Kidney tubule cell (primary cell): Measurements from ENCODE around the gene PRXL2B.
"Not testable (repeated sequence)": the region's sequence is repeated elsewhere in the genome, so short reads cannot be mapped to it uniquely, and the experiment has no call there.

Experiments
- DNase-seq: peaks from one replicate; pipeline ENCODE4 v3.0.0-alpha.2; 2018; ENCODE audit warnings: low spot score

Gene PRXL2B

DNA sequence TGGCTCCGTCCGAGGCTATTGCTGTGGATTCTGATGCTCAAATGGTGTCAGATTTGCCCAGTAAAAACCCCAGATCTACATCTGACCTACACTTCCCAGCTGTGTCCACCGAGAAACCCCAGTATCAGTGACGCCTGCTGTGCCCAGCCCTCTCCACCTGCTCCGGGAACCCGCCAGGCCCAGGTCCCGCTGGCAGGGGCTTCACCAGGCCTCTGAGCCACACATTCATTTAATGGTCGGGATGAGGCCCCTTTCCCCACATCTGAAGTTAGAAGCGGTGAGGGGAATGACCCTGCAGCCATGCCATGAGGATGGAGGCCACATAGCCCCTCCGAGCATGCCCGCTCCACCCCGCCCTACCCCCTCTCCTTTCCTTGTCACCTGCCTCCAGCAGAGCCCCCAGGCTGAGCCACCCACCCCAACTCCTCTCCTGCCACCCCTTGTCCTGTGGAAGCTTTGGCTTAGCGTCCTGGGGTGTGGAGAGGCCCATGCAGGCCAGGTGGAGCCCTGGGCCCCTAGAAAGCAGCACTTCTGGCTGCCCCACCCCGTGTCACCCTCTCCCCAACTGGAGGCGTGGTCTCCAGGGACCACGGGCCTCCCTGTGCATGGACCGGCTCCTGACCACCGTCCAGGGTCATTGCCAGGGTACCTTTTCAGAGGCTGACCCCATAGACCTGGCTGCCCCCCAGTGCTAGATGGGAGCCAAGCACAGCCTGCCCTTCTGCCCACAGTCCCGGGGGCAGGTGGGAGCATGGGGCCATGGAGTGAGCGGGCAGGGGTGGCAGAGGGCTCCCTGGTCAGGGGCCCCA lies 22.4 kb upstream of the PRXL2B start:
- no peak for DNase-seq

DNA sequence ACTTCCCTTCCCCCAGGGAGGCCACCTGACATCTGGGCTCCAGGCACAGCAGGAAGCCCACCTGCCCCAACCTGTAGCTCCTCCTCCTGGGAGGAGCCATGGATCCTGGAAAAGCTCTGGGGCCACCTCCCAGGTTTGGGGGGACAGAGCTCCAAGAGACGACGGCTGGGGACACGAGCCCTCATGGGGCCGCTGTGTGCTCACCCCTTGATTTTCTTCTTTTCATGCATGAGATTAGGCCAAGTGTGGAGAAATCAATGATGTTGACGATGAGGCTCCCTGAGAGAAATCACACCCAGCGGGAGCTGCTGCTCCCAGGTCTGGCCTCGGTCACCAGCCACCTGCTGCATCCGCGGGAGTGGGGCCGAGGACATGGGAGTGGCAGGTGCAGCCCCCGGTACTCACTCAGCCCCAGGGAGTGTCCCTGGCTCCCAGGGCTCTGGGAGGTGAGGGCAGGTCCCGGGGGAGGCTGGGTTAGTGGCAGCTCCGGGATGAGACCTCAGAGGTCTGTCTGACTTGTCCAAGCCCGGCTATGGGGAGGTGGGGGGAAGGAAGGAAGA lies 21.7 kb upstream of the PRXL2B start:
- DNase-seq: no peak

DNA sequence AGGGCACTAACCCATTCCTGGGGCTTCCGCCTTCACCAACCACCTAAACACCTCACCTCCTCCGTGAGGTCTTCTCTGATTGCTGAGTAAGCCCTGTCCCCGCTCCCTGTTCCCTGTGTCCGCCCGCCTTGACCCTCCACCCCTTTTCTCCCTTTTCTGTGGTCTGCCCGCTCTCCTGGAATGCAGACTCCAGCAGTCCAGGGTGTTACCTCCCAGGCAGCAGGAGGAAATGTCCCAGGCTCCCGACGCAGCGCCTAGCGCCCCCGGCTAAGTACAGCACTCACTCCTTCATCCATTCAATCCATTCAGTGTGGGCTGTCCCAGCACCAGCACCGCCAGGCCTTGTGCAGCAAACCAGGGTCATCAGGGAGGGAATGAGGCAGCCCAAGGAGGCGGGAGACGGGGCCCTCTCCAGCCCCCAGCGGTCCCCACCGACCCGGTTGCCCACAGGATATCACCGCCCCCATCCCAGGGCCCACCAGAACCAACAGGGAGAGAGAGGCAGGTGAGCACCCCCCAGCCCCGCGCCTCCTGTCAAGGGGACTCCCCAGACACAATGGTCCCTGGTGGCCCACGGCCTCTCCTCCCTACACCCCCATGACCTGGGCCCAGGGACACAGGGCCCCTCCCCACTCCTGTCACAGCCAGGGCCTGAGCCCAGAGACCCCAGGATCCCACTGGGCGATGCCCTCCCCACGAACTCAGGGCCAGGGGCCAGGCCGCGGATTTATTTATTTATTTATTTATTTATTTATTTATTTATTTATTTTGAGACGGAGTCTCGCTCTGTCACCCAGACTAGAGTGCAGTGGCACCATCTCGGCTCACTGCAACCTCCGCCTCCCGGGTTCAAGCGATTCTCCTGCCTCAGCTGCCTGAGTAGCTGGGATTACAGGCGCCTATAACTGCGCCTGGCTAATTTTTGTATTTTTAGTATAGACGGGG lies 20.2 kb upstream of the PRXL2B start:
- DNase-seq: peak; percentile 77

DNA sequence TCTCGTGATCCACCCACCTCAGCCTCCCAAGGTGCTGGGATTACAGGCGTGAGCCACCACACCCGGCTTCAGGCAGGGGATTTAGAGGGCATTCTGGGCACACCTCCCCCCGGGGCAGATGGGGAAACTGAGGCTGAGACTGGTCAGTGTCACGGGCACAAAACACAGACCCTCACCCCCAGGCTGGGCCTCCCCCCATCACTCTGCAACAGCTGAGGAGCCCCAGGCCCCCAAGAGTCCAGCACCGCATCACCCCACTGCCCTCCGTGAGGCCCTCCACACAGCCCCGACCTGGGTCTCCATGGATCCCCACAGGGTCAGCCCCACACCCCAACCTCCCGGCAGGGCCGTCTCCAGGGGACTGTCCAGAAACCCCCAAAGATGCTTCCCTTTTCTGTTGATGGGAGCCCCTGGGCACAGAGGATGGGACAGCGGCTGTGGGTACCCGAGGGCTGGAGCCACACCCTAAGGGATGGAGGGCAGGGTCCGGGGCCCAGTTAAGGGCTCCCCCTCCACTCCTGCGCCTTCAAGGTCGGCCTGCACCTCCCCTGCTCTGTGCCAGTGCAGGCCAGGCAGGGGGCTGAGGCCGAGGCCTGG lies 19.4 kb upstream of the PRXL2B start:
- no peak for DNase-seq

DNA sequence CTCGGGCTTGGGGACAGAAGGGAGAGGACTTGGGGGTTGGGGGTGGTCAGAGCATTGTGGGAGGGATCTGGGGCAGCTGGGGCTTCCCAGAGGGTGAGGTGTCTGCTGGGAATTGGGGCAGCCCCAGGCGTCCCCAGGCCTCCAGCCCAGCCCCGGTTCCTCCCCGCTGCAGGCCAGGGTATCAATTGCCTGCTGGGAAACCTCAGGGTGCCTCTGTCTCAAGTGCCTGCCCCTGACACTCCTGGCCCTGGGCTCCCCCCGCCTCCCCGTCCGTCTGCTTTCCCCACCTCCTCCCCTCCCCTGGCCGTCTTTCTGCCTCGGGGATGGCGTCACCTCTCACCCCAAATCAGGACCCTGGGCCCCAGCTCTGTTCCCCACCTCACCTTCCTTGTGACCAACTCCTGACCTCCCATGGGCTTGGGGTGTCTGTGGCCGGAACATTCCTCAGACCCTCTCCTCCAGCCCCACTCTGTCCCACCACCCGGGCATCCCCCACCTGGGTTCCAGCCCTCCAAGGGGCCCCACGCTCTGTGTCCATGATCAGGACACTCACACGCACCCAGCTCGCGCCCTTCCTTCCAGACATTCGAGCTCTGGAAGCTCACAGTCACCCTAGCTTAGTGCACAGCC lies 18.3 kb upstream of the PRXL2B start:
- DNase-seq: not testable (repeated sequence)

DNA sequence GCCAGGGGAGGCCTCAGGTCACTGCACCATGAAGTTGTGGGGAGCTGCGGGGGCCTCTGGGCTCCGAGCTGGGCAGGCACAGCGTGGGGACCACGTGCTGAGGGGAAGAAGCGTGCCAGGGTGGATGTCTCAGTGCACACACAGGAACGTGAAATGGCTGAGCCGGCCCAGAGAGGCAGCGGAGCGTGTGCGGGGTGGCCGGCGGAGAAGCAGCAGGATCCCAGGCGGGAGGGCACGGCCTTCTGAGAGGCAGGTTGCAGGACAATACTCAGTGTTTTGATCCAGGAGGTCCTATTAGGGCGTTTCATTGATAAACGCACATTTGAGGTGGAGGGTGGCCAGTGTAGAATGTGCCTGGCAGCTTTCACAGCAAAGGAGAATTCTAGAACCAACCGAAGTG lies 17.5 kb upstream of the PRXL2B start:
- no peak for DNase-seq

DNA sequence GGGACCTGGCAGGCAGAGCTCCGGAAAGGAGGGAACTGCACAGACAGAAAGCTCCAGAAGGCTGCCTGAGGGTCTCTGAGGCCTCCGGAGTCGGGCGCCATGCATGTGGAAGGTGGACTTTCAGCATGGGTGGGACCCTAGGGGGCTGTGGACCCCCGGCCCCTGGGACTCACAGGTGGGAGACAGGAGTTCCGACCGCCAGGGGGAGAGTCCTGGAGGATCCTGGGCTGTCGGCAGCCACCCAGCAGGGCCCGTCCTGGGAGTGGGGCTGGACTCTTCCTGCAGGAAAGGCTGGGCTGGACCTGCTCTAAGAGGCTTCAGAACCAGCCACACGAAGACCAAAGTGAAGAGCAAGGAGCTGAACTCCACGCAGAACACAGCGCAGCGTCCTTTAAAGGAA lies 16.9 kb upstream of the PRXL2B start:
- DNase-seq: not testable (repeated sequence)

DNA sequence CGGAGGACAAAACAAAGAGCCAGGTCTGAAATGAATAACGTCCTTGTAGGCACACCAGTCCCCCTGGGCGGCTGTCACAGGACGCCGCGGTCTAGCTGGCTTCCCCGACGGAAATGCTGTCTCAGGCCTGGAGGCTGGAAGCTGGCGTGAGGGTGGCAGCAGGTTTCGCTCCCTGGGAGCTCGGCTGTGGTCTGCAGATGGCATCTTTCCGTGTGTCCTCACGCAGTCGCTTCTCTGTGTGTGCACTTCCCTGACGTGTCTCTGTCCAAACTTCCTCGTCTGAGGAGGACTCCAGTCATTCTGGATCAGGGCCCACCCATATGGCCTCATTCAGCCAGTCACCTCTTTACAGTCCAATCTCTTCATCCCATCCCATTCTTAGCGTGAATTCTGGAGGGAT lies 16.2 kb upstream of the PRXL2B start:
- no peak for DNase-seq

DNA sequence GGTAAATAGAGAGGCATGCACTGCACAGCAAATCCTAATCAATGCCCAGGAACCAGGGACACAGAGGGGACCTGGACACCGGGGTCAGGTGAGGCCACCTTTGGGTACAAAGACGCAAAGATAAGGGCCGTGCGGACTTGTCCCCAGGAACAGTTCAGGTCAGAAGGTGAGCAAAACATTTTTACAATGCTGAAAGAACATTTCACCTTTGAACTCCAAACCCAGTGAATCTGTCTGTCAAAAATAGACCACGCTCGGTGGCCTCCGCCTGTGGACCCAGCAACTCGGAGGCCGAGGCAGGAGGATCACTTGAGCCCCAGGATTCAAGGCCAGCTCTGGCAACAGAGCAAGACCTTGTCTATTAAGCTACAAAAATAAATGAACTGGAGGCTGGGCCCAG lies 15.2 kb upstream of the PRXL2B start:
- DNase-seq: no peak

DNA sequence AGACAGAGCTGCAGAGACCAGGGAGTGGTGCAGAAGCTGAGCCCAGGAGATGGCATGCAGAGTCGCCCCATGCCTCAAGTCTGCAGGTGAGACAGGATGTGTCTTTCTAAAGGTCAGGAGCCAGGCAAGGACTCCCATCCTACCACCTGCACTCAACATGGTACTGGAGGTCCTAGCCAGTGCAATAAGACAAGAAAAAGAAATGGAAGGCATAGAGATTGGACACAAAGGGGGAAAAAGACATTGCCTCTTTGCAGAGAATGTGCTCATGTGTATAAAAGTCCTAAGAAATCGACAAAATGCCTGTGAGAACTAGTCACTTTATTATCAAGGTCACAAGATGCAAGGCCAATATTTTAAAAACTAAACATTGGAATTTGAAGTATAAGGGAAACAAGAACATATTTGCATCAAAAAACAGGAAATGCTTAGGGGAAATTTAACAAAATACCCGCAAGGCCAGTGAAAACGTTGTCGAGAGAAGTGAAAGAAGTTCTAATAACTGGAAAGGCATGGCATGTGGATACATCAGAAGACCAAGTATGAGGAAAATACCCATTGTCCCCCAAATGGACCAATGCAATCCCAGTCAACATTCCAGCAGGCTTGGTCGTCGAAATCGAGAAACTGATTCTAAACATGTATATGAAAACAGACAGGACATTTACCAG lies 13.2 kb upstream of the PRXL2B start:
- DNase-seq: no peak

DNA sequence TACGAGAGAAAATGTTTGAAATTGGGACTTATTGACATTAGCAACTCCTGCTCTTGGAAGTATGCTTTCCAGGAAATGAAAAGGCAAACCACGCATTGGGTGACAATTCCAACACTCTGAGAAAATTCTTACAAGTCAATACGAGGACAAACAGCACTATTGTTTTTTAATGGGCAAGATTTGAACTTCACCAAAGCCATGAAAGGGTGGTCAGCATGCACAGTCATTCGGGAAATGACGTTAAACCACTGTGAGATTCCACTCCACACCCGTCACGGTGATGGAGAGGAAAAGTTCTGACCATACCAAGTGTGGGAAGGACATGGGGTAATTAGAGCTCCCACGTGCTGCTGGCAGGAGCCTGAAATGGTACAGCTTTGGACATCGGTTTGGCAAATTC lies 12.2 kb upstream of the PRXL2B start:
- DNase-seq: no peak

DNA sequence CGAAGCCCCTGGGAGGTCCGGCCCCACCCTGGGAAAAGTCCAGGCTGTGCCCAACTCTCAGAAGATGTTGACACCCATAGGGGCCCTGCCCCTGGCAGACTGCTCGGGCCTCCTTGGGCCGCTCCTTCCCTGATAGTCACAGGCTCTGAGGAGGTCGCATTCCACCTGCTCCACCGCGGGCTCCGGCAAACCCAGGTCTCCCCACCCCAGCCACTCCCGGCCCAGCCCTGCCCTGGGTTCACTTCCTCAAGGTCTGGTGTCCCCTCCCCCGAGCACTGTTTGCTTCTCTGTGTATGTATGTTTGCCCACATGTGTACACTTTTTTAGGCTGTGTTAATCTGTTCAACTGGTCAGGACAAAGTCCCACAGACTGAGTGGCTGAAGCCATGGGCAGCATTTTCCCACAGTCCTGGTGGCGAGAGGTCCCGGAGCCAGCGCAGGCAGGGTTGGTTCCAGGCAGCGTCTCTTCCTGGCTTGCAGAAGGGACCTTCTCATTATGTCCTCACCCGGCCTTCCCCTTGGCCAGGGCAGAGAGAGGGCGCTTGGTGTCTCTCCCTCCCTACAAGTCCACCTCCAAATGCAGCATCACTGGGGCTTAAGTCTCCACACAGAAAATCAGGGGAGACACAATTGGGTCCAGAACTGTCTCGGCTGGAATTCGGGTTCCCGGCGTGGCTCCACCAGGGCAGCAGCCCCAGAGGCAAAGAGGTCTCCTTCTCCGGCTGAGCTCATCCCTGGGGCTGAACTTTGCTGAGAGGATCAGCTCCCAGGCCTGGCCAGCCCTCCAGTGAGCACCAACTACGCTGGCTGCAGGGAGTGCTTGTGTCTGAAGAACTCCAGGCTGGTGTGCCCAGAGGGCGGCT lies 10.5 kb upstream of the PRXL2B start:
- DNase-seq: peak; percentile 25

DNA sequence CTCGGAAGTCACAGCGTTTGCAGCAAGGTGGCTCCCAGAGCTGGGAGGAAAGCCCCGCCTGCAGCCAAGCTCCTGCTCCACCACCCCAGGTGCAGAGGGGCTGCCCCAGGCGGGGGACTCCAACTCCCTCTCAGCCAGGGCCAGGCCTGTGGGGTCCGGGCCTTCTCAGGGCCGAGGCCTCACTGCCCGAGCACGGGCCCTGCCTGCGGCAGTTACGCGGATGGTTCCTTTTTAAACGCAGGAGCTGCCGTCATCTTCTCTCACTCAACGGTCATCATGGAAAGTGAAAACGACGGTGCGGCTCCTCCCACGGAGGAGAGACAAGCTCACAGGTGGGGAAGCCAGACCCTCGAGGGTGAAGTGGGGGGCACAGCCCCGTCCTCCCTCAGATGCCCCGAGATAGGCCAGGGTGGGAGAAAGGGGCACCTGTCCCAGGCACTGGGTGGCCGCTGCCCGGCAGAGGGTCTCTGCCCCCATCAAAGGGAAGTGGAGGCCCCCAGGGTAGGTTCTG lies 9.0 kb upstream of the PRXL2B start:
- not testable (repeated sequence) for DNase-seq

DNA sequence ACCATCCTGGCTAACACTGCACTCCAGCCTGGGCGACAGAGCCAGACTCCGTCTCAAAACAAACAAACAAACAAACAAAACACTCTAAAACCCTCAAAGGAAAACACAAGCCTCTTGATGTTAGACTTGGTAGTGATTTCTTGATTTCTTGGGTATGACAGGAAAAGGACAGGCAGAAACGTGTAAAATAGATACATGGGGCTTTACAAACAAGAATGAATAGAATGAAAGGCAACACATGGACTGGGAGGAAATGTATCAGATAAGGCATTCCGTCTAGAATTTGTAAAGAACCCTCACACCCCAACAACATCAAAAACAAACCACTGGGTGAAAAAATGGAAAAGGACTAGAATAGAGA lies 7.8 kb upstream of the PRXL2B start:
- no peak for DNase-seq

DNA sequence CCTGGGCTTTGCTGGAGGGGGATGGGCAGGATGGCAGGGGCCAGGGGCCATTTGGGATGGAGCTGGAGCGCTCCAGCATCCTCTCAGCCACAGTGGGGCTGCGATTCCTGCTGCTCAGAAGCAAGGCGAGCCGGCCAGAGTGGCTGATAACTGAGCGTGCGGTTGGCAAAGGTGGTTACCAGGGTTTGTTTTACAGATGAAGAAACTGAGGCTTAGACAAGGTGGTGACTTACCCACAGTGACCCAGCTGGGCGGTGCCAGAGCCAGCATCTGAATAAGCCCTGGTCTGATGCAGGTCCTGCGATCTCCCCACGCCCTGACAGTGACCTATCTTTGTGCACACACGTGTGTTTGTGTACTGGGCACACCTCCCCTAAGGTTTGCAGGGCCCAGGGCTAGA lies 5.9 kb upstream of the PRXL2B start:
- DNase-seq: no peak

DNA sequence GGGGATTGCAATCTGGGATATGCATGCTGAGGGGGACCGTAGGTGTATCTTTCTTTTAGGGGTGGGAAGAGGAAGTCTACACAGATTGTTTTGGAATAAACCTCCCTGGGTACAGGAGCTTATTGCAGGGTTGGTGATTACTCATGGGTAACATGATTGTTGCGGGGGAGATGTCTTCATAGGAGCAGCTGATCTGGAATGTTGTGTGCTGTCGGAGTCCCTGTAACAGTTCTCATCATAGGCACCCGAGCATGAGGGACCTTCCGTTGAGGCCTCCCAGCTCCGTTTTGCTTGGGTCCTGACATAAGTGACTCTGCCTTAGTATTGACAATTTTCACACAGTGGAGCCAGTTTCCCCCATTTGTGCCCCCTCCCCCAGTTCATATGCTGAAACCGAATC lies 4.2 kb upstream of the PRXL2B start:
- DNase-seq: peak; percentile 48

DNA sequence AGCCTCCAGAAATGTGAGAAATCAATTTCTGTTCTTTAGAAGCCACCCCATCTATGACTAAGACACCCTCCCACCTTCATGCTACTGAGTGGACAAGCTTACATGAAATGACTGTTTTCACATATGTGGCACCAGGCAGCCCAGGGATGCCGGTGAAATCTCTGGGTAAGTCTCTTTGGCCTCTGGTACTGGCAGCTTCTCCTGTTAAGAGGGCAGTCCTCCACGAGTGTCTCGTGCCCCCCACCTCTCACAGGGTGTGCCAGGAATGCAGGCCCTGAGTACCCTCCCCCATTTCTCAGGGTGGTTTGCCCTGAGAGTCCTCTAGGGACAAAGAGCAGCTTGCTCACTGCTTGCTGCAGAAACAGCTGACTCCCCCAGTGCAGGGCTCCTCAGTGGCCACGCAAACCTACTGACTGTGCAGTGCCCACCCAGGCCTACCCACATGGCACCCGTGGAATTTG lies 3.2 kb upstream of the PRXL2B start:
- DNase-seq: no peak

DNA sequence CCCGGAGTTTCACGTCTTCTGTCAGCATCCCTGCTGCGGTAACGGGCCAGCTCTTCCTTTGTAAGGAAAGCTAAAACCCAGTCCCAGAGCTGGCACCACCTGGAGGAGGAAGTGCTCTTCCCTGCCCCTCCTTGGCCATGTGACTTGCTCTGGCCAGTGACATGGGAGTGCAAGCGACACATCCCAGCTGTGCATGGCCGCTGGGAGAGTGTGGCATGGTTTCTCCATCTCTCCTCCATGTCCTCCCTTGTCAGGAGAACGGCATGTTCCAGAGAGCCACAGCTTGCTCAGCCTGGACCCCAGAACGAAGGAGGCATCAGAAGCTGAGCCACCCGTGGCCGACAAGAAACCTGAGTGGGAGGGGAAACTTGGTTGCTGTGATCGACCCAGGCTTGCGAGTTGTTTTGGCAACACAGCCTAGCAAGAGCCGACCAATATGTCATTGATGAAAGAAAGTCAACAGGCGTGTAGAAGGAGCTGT lies 2.7 kb upstream of the PRXL2B start:
- DNase-seq: peak; percentile 31

DNA sequence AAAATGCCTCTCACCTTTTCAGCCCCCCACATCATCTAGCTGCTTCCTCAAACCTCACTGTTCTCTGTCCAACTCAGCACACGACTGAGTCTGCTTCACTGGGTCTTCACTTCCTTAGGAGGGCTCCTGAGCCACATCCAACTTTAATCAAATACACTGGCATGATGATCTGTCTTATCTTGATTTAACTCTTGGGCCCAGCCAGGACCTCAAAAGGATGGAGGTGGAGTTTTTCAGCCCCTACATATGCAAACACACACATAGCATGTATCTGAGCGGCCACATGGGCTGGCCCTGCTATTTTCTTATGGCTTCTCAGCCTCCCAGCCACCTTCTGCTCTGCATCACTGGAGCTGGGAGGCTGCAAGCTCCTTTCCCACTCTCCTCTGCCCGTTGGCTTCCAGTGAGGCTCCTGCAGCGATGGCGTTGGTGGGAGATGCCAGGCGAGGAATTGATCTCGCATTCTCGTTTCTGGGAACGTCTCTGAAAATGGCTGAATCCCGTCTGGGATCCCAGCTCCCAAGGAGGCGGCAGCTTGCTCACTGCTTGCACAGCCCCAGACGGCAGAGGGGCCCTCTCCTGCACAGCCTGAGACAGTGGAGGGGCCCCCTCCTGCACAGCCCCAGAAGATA lies 1.8 kb upstream of the PRXL2B start:
- no peak for DNase-seq
